ENCODE results near the gene USP19. TPM values are rescaled to one million over a fixed set of nuclear protein-coding genes. Genes with fewer than 3 reads are reported as not detected.

USP19 gene
- total RNA-seq, 4 donors from 2014 or later: 21.5 to 66.6 (median 43.6) TPM

GRCh38 chr3:49140080-49140479 is 19.5 kb upstream of the USP19 start:
- no peaks in the 10 kb centered on the region for H3K9me3 ChIP-seq
- TF ChIP-seq CTCF (IDR thresholded peaks at IDR 0.05) (no peak), POLR2A (IDR thresholded peaks at IDR 0.05) (no peak)
- DNase-seq: no peak
- intact Hi-C loops (cut with DNase I; ENCODE audit: low total_unique reads): no loop called here
- no peak overlapping the region for H3K27ac ChIP-seq
- H3K4me3 ChIP-seq: no peak overlapping the region
- no peaks in the 10 kb centered on the region for H3K36me3 ChIP-seq
- no peaks in the 10 kb centered on the region for H3K27me3 ChIP-seq
- H3K4me1 ChIP-seq: no peaks in the 10 kb centered on the region

GRCh38 chr3:49135499-49135898 is 14.9 kb upstream of the USP19 start:
- no peak overlapping the region for H3K4me3 ChIP-seq
- H3K36me3 ChIP-seq: no peaks in the 10 kb centered on the region
- TF ChIP-seq POLR2A (IDR thresholded peaks at IDR 0.05): no peak
- TF ChIP-seq CTCF (IDR thresholded peaks at IDR 0.05): no peak
- no peaks in the 10 kb centered on the region for H3K9me3 ChIP-seq
- intact Hi-C loops (cut with DNase I; ENCODE audit: low total_unique reads): no loop called here
- H3K27me3 ChIP-seq: no peaks in the 10 kb centered on the region
- no peak for DNase-seq
- peaks cover 0 to 12% of the 10 kb centered on the region in 2 donors for H3K4me1 ChIP-seq
- H3K27ac ChIP-seq: no peak overlapping the region

- intact Hi-C loops (cut with DNase I; ENCODE audit: low total_unique reads): no loop called here
- H3K27me3 ChIP-seq: no peaks in the 10 kb centered on the region
- H3K4me1 ChIP-seq: peaks cover 0 to 12% of the 10 kb centered on the region in 2 donors
- no peaks in the 10 kb centered on the region for H3K9me3 ChIP-seq
- no peak for TF ChIP-seq CTCF (IDR thresholded peaks at IDR 0.05)
- no peak for TF ChIP-seq POLR2A (IDR thresholded peaks at IDR 0.05)
- H3K4me3 ChIP-seq: no peak overlapping the region
- peak overlapping the region in 1 of 2 donors; percentile 96 for H3K27ac ChIP-seq
- DNase-seq: no peak
- no peaks in the 10 kb centered on the region for H3K36me3 ChIP-seq
These were observed 14.0 kb upstream of the USP19 start for GRCh38 chr3:49134471-49135265.

GRCh38 chr3:49133226-49133951 is 12.8 kb upstream of the USP19 start:
- TF ChIP-seq CTCF (IDR thresholded peaks at IDR 0.05) (peak in 2 of 4 experiments; percentile 3 to 38), POLR2A (IDR thresholded peaks at IDR 0.05) (peak in 1 of 2 donors; percentile 45)
- intact Hi-C loops (cut with DNase I; ENCODE audit: low total_unique reads): no loop called here
- H3K4me1 ChIP-seq: peaks cover 0 to 12% of the 10 kb centered on the region in 2 donors
- peak overlapping the region; percentile 57 to 75 for H3K4me3 ChIP-seq
- no peaks in the 10 kb centered on the region for H3K36me3 ChIP-seq
- no peaks in the 10 kb centered on the region for H3K9me3 ChIP-seq
- DNase-seq: peak; percentile 87 to 88
- H3K27ac ChIP-seq: peak overlapping the region; percentile 90 to 96
- H3K27me3 ChIP-seq: no peaks in the 10 kb centered on the region

All from uterus (tissue), 4 donors.